HEK293 (cell line): ENCODE measurements around the gene SGIP1.

Experiments
- CTCF ChIA-PET: fragments of 350-600 bp; formaldehyde crosslinking; extraction: SDS; loops from one replicate; lab custom pipeline; 2021; ENCODE audit warnings: antibody characterized with exemption; lab: Yijun Ruan, JAX
- POLR2A ChIA-PET: fragments of 300-600 bp; formaldehyde crosslinking; extraction: SDS; loops from one replicate; lab custom pipeline; 2020; ENCODE audit warnings: antibody characterized with exemption, inconsistent platforms; lab: Yijun Ruan, JAX
- H3K27ac ChIP-seq: fragments of 200-500 bp; sonication (Bioruptor generic); 2 replicates; pipeline ENCODE4 v1.5.1; 2014; ENCODE audit warnings: low read depth, low read length, control low read depth, inconsistent platforms; ENCODE audit errors: extremely low read depth
- H3K36me3 ChIP-seq, 2 experiments: fragments of 200-500 bp in 1 of 2; sonication (Bioruptor generic) in 1 of 2; 1 replicate in 1 of 2; 2 replicates in 1 of 2; pipeline ENCODE4 v1.5.1; 2014 to 2017; ENCODE audit warnings: inconsistent platforms in 2 of 2, low read length in 2 of 2; ENCODE audit not compliant: control insufficient read depth in 2 of 2, insufficient read depth in 1 of 2
- H3K4me1 ChIP-seq: fragments of 200-500 bp; sonication (Bioruptor generic); 2 replicates; pipeline ENCODE4 v1.5.1; 2014; ENCODE audit warnings: mild to moderate bottlenecking, low read length, inconsistent platforms; ENCODE audit not compliant: control insufficient read depth, insufficient read depth
- H3K4me3 ChIP-seq: 2 replicates; pipeline ENCODE4 v1.5.1; 2011; ENCODE audit warnings: low read depth, mild to moderate bottlenecking, control low read depth, low read length, moderate library complexity
- H3K9me3 ChIP-seq: fragments of 200-500 bp; sonication (Bioruptor generic); 2 replicates; pipeline ENCODE4 v1.5.1; 2014; ENCODE audit warnings: low read depth, low read length, inconsistent platforms; ENCODE audit not compliant: control insufficient read depth, insufficient read depth
- ELK4 ChIP-seq: IDR thresholded peaks from 2 replicates; pipeline ENCODE4 v1.6.1; 2011; ENCODE audit warnings: mild to moderate bottlenecking, low read depth, low read length, borderline replicate concordance
- IKZF3 ChIP-seq: fragments of 450-650 bp; IDR thresholded peaks from 2 replicates; pipeline ENCODE4 v1.5.0; 2018; ENCODE audit warnings: missing biosample characterization, mild to moderate bottlenecking, missing genetic modification characterization, moderate library complexity
- PRDM10 ChIP-seq: fragments of 450-650 bp; formaldehyde crosslinking; IDR thresholded peaks from 2 replicates; pipeline ENCODE4 v1.5.1; 2016; ENCODE audit warnings: missing biosample characterization, missing genetic modification characterization
- RBAK ChIP-seq: fragments of 450-650 bp; formaldehyde crosslinking; IDR thresholded peaks from 2 replicates; pipeline ENCODE4 v1.5.1; 2016; ENCODE audit warnings: missing biosample characterization, missing genetic modification characterization
- ZFHX2 ChIP-seq: fragments of 450-650 bp; formaldehyde crosslinking; conservative IDR thresholded peaks from 2 replicates; pipeline ENCODE4 v1.5.1; 2016; ENCODE audit warnings: missing biosample characterization, missing genetic modification characterization
- ZNF157 ChIP-seq: fragments of 450-650 bp; formaldehyde crosslinking; IDR thresholded peaks from 2 replicates; pipeline ENCODE4 v1.5.1; 2016; ENCODE audit warnings: missing biosample characterization, missing genetic modification characterization
- ZNF350 ChIP-seq: fragments of 450-650 bp; formaldehyde crosslinking; IDR thresholded peaks from 2 replicates; pipeline ENCODE4 v1.5.0; 2017; ENCODE audit warnings: missing biosample characterization, mild to moderate bottlenecking, missing genetic modification characterization
- ZNF433 ChIP-seq: fragments of 450-650 bp; formaldehyde crosslinking; IDR thresholded peaks from 2 replicates; pipeline ENCODE4 v1.5.1; 2016; ENCODE audit warnings: missing biosample characterization, missing genetic modification characterization, low read depth
- ZNF473 ChIP-seq: fragments of 450-650 bp; formaldehyde crosslinking; IDR thresholded peaks from 2 replicates; pipeline ENCODE4 v1.5.1; 2017; ENCODE audit warnings: missing biosample characterization, missing genetic modification characterization
- ZNF518A ChIP-seq: fragments of 450-650 bp; formaldehyde crosslinking; conservative IDR thresholded peaks from 2 replicates; pipeline ENCODE4 v1.5.1; 2016; ENCODE audit warnings: low read depth, missing biosample characterization, missing genetic modification characterization
- ZNF600 ChIP-seq: fragments of 450-650 bp; formaldehyde crosslinking; IDR thresholded peaks from 2 replicates; pipeline ENCODE4 v1.5.1; 2016; ENCODE audit warnings: missing biosample characterization, missing genetic modification characterization
- ZNF701 ChIP-seq: fragments of 450-650 bp; formaldehyde crosslinking; IDR thresholded peaks from 2 replicates; pipeline ENCODE4 v1.5.1; 2016; ENCODE audit warnings: missing biosample characterization, missing genetic modification characterization

The SGIP1 gene

GRCh38 chr1:66495495-66495894 is 38.5 kb upstream of the SGIP1 start (continued):
- no peak for TF ChIP-seq PRDM10 (tag by site-specific recombination)
- TF ChIP-seq ZNF473 (tag by site-specific recombination) = no peak

- POLR2A ChIA-PET = no interaction called here
- no peaks in the 10 kb centered on the region for H3K36me3 ChIP-seq
- H3K4me1 ChIP-seq = no peaks in the 10 kb centered on the region
- no peak for TF ChIP-seq ELK4
- no peak for TF ChIP-seq ZNF518A
- no peak for TF ChIP-seq ZNF701 (tag by site-specific recombination)
- TF ChIP-seq ZFHX2 (tag by site-specific recombination) = no peak
- no peak for TF ChIP-seq ZNF157 (tag by site-specific recombination)
- no peak for TF ChIP-seq RBAK
- no peak for TF ChIP-seq IKZF3 (tag by site-specific recombination)
- no peak for TF ChIP-seq ZNF350
- no peak for TF ChIP-seq ZNF600 (tag by site-specific recombination)
- CTCF ChIA-PET = interaction anchor here (0.6 kb wide), 1 partner anchor 1451 kb away, joined by 4 read pairs; no protein-coding TSS in a partner anchor
- H3K4me3 ChIP-seq = no peak overlapping the region
- H3K27ac ChIP-seq = no peak overlapping the region
- H3K9me3 ChIP-seq = no peaks in the 10 kb centered on the region
These were observed 36.0 kb upstream of the SGIP1 start for GRCh38 chr1:66497910-66498309.

GRCh38 chr1:66500301-66500700 is 33.7 kb upstream of the SGIP1 start:
- Histone ChIP-seq H3K36me3 (no peaks in the 10 kb centered on the region), H3K27ac (no peak overlapping the region), H3K9me3 (no peaks in the 10 kb centered on the region), H3K4me1 (no peaks in the 10 kb centered on the region), H3K4me3 (no peak overlapping the region)
- ChIA-PET POLR2A (no interaction called here), CTCF (interaction anchor here (0.6 kb wide), 1 partner anchor 431 kb away, joined by 3 read pairs; no protein-coding TSS in a partner anchor)
- TF ChIP-seq ZNF433 = no peak
